H1 (cell line): Measurements from ENCODE around the gene GK2. TPM values are rescaled to one million over a fixed set of nuclear protein-coding genes. Genes with fewer than 3 reads are reported as not detected.

ENCODE experiments used
- CHD7 ChIP-seq: fragments of 300-600 bp; sonication (generic); IDR thresholded peaks from 2 replicates; pipeline ENCODE4 v1.7.1; 2012; ENCODE audit warnings: low read length, moderate library complexity, mild to moderate bottlenecking, inconsistent platforms; ENCODE audit not compliant: insufficient replicate concordance
- YY1 ChIP-seq: IDR thresholded peaks from 2 replicates; pipeline ENCODE4 v1.6.1; 2011; ENCODE audit warnings: low read depth, mild to moderate bottlenecking, low read length
- polyA plus RNA-seq, 7 experiments: library from polyadenylated mRNA; depleted of rRNA in 3 of 7; stranded (reverse) in 5 of 7; unstranded in 2 of 7; fragments of >200 nt in 5 of 7; fragments of 200-250 nt in 2 of 7; gene quantifications; 1 replicate in 5 of 7; 2 replicates in 1 of 7; 4 replicates in 1 of 7; pipeline versions ENCODE4 v1.2.1 to v1.2.3, GENCODE V29; 2011 to 2013; ENCODE audit warnings: missing spikeins in 2 of 7, mixed read lengths in 2 of 7
- total RNA-seq: library from RNA; stranded (reverse); fragmentation: NEBNext Ultra II Directional; extraction: Animal tissue kit (Norgen Biotek cat#: 25700); gene quantifications from 2 replicates; pipeline ENCODE4 v1.2.1, GENCODE V29; 2021

The GK2 gene
- total and polyA plus RNA-seq, 2 of the 8 experiments (the other 6 are each of a cell fraction or from before 2014, with no cell fraction given), result not detected

DNA sequence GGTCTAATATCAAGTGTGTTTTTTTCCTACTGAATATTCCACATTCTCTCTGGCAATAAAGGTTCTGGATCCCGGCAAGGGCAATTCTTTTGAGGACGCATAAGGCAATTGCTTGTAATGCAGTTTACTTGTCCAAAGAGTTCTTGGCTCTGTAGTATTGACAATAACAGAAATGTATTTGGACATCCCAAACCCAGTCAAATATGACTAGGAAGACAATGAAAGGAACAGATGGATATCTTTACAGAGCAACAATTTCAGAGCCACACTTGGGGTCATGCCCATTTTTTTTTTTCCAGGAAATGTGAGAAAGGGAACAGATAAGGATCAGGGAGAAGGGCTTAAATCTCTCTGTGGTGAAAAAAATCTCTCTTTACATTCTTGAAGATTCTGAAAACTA, 12.2 kb downstream of the GK2 start (continued):
- TF ChIP-seq CHD7, result no peak
- no peak for TF ChIP-seq YY1
